Nasal cavity respiratory epithelium epithelial cell of viscerocranial mucosa (primary cell): Measurements from ENCODE around the gene SOX11. TPM values are rescaled to one million over a fixed set of nuclear protein-coding genes. Genes with fewer than 3 reads are reported as not detected.

Experiments used
- total RNA-seq: library from RNA; depleted of rRNA; stranded (reverse); fragments of >200 nt; gene quantifications from 2 replicates; pipeline ENCODE4 v1.2.3, GENCODE V29; 2014

The SOX11 gene
- under 0.01 and 0.07 TPM in 2 replicates for total RNA-seq

DNA sequence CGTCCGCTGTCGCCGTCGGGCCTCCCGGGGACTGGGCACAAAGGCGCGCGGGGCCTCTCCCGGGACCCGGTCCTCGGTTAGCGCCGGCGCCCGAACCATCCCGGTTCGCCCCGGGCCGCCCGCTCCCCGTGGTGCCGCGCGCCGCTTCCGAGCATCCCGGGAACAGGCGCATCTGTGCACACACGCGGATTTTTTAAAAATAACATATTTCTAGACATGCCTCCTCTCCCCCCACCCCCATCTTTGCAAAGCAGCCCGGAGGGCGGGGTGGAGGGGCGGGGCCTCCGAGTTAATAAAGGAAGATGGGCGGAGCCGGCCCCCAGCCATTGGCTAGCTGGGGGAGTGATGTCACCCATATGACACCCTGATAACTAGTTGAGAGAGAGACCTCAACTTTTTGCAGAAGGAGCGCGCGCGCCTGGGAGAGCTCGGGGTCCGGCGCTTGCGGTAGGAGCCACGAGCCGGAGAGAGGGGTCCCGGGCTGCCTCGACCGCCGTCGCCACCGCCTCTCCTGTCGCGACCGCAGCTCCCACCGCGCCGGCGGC is at the start of gene SOX11:
TSS of gene SOX11 (plus strand) at position 400 of the 545 bp plus-strand sequence. CDS start 338 bp downstream, outside the sequence.

